NCI-H2029 treated with DMSO at 0.1 percent for 48 hours (cell line): ENCODE data around the gene POFUT2.
"Not testable (repeated sequence)": the region's sequence is repeated elsewhere in the genome, so short reads cannot be mapped to it uniquely, and the experiment has no call there.

ENCODE experiments used
- DNase-seq: peaks from one replicate; lab custom pipeline; 2025; lab: John Stamatoyannopoulos, UW

Gene POFUT2

DNA sequence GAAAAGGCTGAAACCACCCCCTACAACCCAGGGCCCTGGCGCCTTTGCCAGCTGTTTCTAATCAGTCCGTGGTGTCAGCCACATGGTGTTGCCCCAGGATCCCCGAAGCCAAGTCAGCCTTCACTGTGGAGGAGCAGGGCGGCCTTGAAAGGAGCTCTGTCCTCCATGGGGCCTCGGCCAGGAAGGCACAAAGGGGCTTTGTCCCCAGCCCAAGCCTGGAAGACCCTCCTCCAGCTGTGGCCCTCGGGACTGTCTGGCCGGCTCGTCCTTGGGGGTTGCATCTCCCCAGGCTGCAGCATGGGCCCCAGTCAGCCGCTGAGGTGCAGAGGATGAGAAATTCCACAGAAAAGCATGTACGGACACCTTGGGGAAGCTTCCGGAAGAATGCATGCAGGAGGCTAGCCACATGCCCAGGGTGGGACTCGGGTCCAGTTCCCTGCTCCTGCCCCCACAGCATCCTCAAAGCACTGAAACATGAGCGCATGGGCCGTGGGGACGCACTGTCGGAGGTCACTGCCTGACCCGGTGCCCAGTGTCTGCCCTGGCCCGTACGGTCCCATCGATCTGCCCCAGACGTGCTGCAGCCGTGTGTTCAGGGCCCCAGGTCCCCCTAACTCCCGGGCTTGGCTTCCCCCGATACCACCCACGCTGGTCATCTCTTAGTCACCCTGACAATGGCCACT, 38.6 kb upstream of the POFUT2 start:
- no peak for DNase-seq

DNA sequence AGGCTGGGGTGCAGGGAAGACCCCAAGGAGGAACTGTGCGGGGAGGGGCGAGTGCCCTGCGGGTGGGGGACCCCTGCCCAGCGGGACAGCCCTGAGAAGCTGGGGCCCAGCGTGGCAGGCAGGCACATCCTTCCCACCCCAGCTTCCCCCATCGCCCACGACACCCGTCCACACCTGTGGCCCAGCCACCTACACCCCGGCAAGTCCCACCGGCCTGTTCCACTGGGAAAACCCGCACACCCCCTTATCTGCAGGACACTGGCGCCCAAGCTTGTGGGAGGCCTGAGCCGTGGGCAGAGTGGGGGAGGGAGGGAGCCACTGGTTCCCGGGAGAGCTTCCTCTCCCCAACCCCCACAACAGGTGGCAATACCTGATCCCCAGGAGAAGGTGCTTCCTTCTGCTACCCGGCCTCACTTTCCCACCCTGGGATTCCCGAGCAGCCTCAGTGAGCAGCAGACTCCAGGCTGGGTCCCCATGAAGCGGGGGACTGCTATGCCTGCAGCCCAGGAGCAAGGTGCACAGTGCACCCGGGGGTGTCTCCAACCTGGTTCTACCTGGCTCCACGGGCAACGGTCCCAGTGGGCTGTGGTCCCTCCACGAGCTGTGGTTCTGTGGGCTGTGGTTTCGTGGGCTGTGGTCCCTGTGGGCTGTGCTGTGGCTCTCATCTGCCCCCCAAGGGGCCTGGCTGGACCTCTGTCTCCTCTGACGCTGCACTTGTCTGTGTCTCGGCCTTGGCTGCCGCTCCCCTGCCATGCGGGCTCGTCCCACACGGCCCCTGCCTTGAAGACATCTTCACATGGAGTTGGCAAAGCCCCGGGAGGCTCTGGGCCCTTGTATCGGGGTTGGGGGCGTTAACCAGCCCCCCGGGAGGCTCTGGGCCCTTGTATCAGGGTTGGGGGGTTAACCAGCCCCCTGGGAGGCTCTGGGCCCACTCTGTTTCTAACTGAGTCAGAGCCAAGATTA, 37.8 kb upstream of the POFUT2 start:
- DNase-seq = no peak

DNA sequence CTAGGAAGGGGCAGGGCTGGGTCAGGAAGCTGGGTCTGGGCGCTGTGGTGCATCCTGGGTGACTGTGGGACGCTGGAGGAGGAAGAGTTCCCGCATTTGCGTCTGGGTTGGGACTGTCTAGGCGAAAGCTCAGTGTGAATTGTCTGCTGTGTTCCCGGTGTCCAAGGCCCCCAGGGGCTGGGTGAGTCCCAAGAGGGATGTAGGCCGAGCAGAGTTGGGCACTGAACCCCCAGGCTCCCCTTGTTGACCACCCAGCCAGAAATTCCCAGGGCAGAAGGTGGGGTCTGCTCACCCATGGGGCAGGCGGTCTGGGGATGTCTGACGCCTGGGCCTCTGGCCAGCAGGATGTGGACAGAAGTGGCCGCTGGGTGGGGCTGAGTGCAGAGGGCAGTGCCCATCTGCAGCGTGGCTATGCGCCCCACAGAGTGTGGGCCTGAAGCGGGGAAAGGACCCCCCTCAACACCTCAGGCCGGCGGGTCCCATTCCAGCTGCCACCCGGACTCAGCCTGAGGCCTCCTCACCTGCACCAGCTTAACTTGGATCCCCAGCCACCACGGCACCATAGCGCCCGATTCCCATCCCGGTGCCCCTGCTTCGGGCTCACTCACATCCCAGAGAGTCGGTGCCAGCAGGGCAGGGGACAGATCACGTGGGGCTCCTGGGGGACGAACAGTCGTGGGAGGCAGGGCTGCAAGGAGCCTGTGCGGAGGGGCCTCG, 37.0 kb upstream of the POFUT2 start:
- DNase-seq = no peak

DNA sequence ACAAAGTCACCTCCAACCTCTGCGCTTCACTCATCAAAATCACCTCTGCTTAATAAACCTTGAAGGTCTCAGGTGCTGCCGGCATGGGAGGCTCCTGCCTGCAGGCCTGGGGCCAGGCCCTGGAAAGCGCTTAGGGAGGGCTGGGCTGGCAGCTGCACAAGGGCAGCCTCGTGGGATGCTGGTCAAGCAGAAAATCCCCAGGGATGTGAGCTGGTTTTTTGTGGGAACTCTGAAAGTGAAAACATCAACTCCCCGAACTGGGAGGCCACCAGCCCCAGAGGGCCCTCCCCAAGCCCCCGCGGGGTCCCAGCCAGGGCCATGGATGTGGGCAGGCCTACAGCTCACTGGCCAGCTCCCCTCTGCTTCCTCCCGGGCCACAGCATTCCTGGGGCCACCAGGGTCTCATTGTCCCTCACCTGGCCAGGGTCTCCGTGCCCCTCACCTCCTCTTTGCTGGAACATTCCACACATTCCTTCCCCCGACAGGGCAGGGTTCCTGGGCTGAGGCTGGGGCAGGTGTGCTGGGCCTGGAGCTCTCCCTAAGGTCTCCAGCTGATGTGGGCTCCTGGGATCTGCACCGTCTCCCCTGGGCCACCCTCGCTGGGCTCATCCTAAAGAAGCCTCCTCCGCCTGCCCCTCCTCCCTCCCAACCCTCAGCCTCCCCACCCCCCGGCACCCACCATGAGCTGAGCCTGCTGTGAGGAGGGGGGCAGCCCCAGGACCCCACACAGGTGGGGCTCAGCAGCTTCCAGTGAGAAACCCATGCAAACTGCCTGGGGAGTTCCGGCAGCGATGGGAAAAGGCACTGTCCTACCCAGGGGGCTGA, 36.0 kb upstream of the POFUT2 start:
- DNase-seq = no peak

DNA sequence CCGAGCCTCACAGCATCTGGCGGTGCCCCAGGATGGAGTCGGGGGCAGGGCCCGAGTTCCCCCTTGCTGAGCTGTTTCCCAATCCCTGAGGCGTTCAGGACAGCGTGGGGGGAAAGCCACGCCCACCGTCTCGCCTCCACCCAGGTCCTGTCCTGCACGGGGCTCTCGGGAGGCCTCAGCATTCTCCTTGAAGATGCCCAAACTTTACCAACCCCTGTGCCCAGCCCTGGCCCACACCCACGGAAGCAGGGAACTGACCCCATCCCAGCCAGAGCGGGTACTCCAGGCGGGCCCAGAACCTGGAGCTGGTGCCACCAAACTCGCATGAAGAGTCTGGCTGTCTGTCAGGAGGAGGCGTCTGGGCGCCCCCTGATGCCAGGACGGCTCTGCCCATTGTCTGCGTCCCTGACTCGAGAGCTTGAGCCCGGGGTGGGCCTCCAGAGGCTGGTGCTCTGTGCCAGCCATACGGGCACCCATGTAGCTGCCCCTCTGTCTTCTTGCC, 35.3 kb upstream of the POFUT2 start:
- no peak for DNase-seq

DNA sequence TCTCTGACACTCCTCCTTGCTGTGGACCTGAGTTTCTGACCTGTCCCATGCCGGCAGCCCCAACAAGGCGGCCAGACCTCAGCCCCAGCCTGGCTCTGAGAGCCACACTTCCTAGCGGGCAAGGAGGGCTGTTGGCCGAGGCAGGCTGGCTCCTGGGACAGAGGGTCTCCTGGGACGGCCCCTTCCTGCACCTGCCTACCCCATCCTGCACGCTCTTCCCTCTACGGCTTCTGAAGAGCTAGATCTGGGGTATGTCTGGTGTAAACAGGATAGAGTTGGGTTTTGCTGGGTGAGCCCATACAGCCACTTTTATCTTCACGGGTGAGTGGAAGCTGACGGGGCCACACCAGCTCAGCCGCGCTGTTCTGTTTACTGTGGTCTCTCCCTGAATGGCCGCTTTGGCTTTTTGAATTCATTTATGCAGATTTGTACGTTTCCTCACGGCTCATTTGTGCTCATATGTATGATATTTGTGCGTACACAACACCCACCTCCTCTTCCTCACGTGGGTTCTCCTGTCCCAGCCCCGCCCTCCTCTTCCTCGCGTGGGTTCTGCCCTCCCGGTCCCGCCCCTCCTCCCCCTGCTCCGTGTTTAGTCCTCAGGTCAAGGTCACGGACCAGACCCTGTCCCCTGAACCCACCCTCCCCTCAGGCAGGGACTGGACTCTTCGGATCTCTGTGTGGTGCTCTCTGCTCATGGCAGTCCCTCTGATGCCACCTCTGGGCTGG, 34.7 kb upstream of the POFUT2 start:
- no peak for DNase-seq

DNA sequence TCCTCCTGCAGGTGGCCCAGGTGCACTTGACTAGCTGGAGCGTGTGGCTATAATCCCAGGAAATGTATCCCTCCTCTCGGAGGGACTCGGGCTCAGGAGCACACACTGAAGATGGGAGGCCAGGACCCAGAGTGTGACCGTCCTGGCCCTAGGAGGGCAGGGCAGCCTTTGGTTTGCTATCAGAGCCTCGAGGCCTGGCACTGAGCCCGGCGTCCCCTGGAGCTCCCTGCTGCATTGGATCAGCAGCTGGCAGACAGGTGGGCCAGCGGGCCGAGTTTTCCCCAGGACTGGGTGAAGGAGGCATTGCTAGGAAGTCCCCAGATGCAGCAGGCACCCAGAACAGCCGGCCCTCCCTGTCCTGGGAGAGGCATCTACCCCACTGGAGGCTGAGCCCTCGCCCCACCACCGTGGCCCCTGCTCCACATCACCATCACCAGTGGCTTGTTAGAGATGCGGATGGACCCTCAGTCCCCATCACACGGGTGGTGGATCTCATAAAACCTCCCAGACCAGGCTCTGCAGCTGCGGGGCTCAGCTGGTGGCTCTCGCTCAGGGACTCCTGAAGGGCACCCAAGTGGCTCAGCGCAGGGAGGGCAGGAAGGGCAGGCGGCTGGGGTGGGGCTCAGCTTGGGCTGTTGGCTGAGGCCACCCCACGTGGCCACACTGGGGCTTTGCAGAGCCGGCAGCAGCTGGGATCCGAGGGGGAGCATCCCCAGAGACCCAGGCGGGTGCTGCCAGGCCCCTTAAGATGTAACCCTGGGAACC, 32.7 kb upstream of the POFUT2 start:
- DNase-seq = no peak

DNA sequence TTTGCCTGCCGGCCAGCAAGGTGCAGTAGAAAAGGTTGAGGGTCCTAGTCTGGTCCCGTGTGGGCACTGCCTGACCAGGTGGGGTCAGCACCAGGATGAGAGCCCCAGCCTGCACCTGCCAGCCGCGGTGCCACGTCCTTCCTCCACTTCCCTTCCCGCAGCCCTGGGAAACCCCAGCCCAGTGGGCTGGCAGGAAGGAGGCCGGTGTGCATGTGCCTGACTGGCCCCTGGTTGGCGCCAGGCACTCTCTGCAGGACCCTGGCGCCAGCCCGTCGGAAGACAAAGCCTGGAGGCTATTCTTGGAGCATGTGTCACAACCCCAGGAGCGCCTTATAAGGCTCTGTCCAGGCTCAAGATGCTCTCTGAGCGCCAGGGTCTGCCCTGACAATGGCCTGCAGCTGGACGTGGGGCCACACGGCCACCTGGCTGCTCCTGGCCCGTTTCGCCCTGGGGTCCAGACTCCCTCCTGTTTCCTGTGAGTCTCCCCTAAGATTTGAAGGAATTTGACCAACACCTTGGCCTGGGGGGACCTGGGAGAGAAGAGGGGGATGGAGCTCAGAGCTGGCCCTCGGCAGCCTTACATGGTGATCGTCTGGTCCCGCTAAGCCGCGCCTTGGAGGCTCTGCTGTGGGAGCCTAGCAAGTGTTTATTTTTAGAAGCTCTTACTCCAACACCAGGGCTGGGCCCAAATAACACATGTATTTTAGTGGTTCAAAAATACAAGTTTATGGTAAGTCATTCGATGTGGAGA, 31.9 kb upstream of the POFUT2 start:
- DNase-seq = no peak

DNA sequence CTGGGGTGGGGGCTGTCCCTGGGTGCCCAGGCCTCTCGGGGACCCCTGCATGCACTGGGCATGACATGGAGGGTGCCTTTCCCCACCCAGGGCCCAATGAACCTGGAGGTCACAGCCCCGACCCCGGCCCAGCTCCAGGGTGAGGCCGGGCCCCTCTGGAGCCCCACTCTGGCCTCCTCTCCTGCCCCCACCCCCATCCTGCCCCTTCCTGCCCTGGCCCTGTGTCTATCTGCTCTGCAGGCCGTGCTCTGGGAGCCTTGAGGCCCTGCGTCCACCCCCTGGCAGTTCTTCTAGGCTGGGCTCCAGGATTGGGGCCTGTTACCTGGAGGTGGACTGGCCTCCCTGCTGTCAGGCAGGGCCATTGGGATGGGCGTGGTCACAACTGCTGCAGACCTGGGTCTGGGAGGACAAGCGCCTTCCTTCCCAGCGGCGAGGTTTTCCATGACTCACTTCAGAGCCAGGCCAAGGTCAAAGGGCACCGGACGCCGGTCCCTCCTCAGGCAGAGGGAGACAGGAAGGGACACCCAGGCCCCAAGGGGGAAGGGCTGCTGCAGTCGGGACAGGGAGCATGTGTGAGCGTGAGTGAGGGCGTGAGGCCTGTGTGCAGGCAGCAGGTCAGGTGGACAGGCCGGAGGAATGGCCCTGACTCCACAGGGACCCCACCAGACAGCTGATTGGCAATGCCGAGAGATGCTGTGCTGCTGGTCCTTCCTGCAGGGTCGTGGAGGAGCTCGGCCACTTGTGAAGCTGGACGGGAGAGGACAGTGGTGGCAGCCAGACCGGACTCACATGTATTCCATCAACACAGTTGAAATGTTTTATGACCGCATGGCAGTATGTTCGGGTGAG, 31.1 kb upstream of the POFUT2 start:
- no peak for DNase-seq

DNA sequence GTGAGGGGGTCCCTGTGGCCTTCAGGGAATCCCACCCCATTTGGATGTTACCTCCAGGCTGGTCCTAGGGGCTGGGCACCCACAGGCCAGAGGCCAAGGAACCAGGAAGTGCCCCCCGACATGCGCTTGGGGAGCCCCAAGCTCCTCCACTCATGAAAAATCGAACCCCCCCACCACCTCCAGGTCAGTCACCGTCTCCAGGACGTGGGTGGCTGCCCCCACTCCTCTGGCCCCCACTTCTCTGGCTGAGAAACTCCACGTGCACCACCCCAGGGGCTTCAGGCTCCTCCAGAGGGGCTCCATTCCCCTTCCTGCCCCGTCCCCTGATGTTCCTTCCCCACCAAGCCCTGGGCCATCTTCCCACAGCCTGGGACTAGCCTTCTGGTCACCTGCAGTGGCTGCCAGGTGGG, 30.5 kb upstream of the POFUT2 start:
- DNase-seq = no peak

DNA sequence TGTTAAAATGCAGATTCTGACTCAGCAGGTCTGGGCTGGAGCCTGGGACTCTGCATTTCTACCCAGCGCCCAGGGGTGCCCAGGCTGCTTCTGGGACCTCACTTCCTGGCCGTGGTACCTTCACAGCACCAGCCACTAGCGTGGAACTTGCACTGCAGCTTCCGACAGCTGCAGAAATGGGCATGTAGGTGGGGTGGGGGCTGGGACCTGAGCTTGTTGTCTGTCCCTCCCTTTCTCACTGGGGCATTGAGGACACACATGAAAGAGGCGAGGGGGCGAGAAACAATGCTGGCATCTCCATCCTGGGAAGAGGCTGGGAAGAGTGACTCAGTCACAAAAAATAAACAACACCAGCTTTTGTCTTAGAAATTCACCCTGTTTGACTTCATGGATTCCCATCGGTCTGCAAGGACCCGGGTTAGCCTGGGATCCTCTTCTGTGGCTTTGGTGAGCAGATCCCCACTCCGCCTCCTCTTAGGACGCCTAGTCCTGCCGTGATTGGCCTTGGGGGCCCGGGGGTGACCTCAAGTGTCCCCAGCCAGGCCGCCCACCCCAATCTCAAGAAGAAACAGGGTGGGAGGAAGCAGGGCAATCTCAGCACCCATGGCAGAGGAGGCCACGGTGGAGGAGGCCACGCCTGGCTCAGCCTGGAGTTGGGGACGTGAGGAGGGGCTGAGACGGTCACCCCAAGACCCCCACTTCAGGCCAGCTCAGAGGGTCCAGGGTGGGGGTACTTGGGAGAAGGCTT, 29.9 kb upstream of the POFUT2 start:
- DNase-seq = no peak

DNA sequence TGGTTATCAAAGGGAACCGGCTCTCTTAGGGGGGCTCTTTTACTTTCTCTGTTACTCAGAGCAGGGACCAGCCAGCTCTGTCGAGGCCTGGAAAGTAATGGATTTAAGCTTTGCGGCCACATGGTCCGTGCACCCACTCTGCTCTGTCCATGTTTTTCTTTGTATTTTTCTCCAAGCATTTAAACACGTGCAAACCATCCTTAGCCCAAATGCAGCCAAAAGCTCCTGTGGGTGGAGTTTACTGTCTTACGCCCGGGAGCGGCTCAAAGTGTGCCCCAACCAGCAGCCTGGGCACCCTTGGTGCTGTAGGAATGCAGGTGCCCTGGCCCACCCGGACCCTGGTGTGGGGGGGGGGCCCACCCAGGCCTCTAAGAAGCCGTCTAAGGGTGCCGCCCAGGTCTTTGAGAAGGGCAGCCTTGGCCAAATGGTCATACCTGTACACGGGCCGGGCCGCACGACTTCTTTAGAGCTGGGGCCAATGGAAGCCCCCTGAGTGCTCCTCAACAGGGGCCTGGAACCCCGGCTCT, 29.2 kb upstream of the POFUT2 start:
- DNase-seq = no peak

DNA sequence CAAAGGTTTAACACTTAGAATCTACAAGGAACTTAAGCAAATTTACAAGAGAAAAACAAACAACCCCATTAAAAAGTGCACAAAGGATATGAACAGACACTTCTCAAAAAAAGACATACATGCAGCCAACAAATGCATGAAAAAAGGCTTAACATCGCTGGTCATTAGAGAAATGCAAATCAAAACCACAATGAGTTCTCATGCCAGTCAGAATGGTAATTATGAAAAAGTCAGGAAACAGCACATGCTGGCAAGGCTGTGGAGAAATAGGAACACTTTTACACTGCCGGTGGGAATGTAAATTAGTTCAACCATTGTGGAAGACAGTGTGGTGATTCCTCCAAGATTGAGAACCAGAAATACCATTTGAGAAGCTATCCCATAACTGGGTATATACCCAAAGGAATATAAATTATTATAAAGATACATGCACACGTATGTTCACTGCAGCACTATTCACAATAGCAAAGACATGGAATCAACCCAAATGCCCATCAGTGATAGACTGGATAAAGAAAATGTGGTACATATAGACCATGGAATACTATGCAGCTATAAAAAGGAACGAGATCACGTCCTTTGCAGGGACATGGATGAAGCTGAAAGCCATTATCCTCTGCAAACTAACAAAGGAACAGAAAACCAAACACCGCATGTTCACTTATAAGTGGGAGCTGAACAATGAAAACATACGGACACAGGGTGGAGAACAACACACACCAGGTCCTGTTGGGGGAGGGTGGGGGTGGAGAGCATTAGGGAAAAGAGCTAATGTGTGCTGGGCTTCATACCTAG, 28.2 kb upstream of the POFUT2 start:
- DNase-seq = not testable (repeated sequence)

DNA sequence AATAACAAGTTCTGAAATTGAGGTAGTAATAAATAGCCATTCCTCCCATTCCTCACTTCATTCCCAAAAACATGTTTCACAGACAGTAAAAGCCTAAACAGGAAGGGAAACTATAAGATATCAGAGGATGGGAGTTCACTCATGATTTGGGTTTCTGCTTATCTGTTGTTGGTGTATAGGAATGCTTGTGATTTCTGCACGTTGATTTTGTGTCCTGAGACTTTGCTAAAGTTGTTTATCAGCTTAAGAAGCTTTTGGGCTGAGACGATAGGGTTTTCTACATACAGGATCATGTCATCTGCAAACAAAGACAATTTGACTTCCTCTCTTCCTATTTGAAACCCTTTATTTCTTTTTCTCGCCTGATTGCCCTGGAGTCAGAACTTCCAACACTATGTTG, 26.0 kb upstream of the POFUT2 start:
- no peak for DNase-seq

DNA sequence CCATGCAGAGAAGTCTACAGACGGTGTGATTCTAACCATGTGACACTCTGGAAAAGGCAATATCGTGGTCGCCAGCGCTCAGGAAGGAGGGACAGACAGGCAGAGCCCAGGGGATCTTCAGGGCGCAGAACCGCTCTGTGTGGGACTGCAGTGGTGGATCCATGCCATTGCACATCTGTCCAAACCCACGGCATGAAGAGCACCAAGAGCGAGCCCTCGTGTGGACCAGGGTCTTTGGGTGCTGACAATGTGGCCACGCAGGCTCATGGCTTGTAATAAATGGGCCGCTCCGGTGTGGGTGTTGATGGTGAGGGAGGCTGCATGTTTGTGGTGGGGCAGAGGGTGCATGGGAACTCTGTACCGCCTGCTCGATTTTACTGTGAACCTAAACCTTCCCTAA, 25.3 kb upstream of the POFUT2 start:
- DNase-seq = no peak

DNA sequence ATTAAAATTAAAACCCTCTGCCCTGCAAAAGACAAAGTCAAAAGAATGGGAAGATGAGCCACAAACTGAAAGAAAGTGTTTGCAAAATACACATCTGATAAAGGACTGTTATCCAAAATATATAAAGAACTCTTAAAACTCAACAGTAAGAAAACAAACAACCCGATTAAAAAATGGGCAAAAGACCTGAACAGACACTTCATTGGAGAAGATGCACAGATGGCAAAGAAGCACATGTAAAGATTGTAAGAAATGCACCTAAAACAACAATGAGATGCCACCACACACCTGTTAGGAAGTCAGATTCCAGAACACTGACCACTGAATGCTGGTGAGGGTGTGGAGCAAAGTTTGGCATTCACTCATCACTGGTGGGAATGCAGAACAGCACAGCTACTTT, 24.6 kb upstream of the POFUT2 start:
- no peak for DNase-seq

DNA sequence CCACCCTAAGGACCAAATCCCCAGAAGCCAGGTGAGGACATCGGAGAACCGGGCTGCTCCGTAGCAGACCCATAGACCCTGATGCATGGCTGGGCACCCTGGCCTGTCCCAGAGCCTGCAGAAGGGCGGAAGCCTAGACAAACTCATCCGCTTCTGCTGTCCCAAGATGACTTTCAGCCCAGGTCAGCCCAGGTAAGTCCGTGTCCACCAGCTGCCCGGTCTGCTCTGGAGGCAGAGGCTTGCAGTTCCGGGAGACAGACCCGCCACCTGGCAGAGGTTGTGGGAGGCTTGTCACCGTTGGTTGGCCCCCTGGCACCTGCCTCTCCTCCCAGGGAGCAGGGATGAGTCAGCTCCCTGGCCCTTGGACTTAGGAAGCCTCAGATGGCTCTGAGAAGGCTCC, 22.8 kb upstream of the POFUT2 start:
- no peak for DNase-seq
